DOHH2 (cell line): ENCODE measurements around the gene PSPH.
"Not testable (repeated sequence)": the region's sequence is repeated elsewhere in the genome, so short reads cannot be mapped to it uniquely, and the experiment has no call there.

Source experiments
- H3F3A ChIP-seq: fragments of 200-600 bp; sonication (generic), shearing (Covaris generic); 2 replicates; pipeline ENCODE4 v1.6.0; 2016; ENCODE audit warnings: antibody characterized with exemption, mild to moderate bottlenecking; ENCODE audit not compliant: control insufficient read depth, insufficient read depth
- H3K27ac ChIP-seq: fragments of 200-600 bp; sonication (generic); 2 replicates; pipeline ENCODE4 v1.5.1; 2014; ENCODE audit warnings: low read depth, mild to moderate bottlenecking, low read length, moderate library complexity
- H3K27me3 ChIP-seq: fragments of 200-600 bp; sonication (generic); 2 replicates; pipeline ENCODE4 v1.6.1; 2014; ENCODE audit warnings: mild to moderate bottlenecking, low read length, mixed read lengths; ENCODE audit not compliant: control insufficient read depth
- H3K36me3 ChIP-seq: fragments of 200-600 bp; sonication (generic); 2 replicates; pipeline ENCODE4 v1.6.1; 2014; ENCODE audit warnings: mild to moderate bottlenecking, low read length, moderate library complexity, mixed read lengths; ENCODE audit not compliant: control insufficient read depth
- H3K4me1 ChIP-seq: fragments of 200-600 bp; sonication (generic); 2 replicates; pipeline ENCODE4 v1.6.1; 2014; ENCODE audit warnings: mild to moderate bottlenecking, low read length, mixed read lengths; ENCODE audit not compliant: control insufficient read depth
- H3K4me2 ChIP-seq: fragments of 200-600 bp; sonication (generic); 2 replicates; pipeline ENCODE4 v1.6.0; 2014; ENCODE audit warnings: mild to moderate bottlenecking, low read length, moderate library complexity
- H3K4me3 ChIP-seq: fragments of 200-600 bp; sonication (generic); 2 replicates; pipeline ENCODE4 v1.5.1; 2014; ENCODE audit warnings: mild to moderate bottlenecking, low read length, mixed read lengths
- H3K79me2 ChIP-seq: fragments of 200-600 bp; sonication (generic); 2 replicates; pipeline ENCODE4 v1.6.1; 2014; ENCODE audit warnings: mild to moderate bottlenecking, low read length, mixed read lengths; ENCODE audit not compliant: control insufficient read depth
- H3K9me2 ChIP-seq: fragments of 200-600 bp; sonication (generic); replicated peaks from 2 replicates; pipeline ENCODE4 v1.6.1; 2014; ENCODE audit warnings: mild to moderate bottlenecking, low read length, mixed read lengths; ENCODE audit not compliant: control insufficient read depth
- H3K9me3 ChIP-seq: fragments of 200-600 bp; sonication (generic); 2 replicates; pipeline ENCODE4 v1.6.1; 2014; ENCODE audit warnings: antibody characterized with exemption, low read length, mixed read lengths; ENCODE audit not compliant: control insufficient read depth, insufficient read depth
- H4K20me1 ChIP-seq: fragments of 200-600 bp; sonication (generic); 2 replicates; pipeline ENCODE4 v1.6.0; 2014; ENCODE audit warnings: low read depth, mild to moderate bottlenecking, antibody characterized with exemption, low read length, moderate library complexity; ENCODE audit not compliant: control insufficient read depth, insufficient read depth
- EZH2phosphoT487 ChIP-seq: fragments of 200-600 bp; sonication (generic); IDR thresholded peaks from 2 replicates; pipeline ENCODE4 v1.6.1; 2017; ENCODE audit warnings: borderline replicate concordance, mild to moderate bottlenecking, antibody characterized with exemption, low read length, moderate library complexity, mixed read lengths
- TF ChIP-seq, protein P1 (sequence below): fragments of 200-600 bp; sonication (generic); IDR thresholded peaks from one replicate; pipeline ENCODE4 v1.5.1; 2014; ENCODE audit warnings: antibody characterized with exemption, mild to moderate bottlenecking, low read depth, low read length; ENCODE audit not compliant: poor library complexity, severe bottlenecking

The PSPH gene

DNA sequence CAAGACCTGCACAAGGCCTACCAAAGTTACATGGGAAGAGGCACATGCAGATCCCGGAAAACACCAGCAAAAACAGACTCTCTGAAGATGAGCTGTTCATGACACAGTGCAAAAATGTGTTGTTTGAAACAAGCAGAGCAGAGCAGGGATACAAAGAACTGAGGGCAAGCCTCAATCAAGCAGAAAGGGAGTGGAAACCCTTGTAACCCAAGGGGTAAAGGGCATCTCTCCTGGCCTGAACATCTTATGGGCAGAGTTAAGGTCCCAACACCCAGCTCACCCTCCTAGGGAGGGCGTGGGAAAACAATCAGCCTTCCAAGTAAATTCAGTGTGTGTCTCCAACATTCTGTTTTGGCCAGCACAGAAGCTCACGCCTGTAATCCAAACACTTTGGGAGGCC, 10.5 kb downstream of the PSPH start:
- Histone ChIP-seq H3K9me3 (no peaks in the 10 kb centered on the region), H3K4me2 (no peak overlapping the region), H3F3A (peaks cover 9% of the 10 kb centered on the region), H3K4me3 (no peak overlapping the region), H3K27me3 (no peaks in the 10 kb centered on the region), H4K20me1 (no peaks in the 10 kb centered on the region; the same call in 1 of the 2 replicates), H3K79me2 (peaks cover 67% of the 10 kb centered on the region), H3K27ac (no peak overlapping the region), H3K4me1 (no peaks in the 10 kb centered on the region), H3K36me3 (peaks cover 53% of the 10 kb centered on the region), H3K9me2 (no peaks in the 10 kb centered on the region)
- no peak for TF ChIP-seq EZH2phosphoT487
- TF ChIP-seq, protein P1, sequence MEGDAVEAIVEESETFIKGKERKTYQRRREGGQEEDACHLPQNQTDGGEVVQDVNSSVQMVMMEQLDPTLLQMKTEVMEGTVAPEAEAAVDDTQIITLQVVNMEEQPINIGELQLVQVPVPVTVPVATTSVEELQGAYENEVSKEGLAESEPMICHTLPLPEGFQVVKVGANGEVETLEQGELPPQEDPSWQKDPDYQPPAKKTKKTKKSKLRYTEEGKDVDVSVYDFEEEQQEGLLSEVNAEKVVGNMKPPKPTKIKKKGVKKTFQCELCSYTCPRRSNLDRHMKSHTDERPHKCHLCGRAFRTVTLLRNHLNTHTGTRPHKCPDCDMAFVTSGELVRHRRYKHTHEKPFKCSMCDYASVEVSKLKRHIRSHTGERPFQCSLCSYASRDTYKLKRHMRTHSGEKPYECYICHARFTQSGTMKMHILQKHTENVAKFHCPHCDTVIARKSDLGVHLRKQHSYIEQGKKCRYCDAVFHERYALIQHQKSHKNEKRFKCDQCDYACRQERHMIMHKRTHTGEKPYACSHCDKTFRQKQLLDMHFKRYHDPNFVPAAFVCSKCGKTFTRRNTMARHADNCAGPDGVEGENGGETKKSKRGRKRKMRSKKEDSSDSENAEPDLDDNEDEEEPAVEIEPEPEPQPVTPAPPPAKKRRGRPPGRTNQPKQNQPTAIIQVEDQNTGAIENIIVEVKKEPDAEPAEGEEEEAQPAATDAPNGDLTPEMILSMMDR = no peak

DNA sequence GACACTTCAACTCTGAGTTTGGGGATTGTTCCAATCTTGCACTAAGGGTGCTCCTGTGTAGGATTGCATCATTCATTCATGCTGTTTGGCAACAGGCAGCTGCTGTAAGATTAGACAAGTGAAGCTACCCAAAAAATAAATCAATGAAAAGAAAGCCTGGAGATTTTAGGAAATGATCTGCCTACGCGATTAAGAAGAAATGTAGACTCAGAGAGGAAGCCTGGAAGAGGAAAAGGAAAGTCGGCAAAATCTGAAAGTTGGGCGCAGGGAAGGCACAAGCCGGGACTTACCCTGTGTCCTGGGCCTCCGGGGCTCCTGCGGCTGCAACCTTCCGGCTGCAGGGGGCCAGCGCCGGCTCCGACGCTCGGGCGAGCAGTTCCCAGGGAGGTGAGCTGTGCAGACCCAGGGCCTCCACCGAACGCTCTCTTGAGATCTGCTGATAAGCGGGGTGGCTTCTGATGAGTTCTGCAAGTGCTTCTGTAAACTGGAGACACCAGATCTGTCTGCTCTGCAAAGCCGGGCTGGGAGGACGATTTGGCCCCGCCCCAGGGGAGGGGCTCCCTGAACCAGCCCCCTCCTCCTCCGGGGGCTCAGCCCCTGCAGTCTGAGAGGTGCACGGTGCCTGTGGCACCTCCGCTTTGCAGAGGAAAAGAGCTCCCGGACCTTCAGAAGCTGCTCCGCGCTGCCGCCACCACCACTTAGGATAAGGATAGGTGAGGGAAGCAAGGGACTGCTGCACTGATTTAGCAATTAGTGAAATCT, 17.4 kb downstream of the PSPH start:
- Histone ChIP-seq H4K20me1 (no peaks in the 10 kb centered on the region; the same call in 1 of the 2 replicates), H3K9me2 (no peaks in the 10 kb centered on the region), H3F3A (peaks cover 4% of the 10 kb centered on the region), H3K9me3 (no peaks in the 10 kb centered on the region), H3K27ac (peak overlapping the region; percentile 24; the same call in 1 of the 2 replicates), H3K36me3 (peaks cover 45% of the 10 kb centered on the region), H3K4me3 (peak overlapping the region; percentile 67), H3K4me1 (peaks cover 17% of the 10 kb centered on the region), H3K79me2 (peaks cover 26% of the 10 kb centered on the region), H3K4me2 (peak overlapping the region; percentile 72), H3K27me3 (no peaks in the 10 kb centered on the region)
- TF ChIP-seq, protein P1 = peak; percentile 13
- no peak for TF ChIP-seq EZH2phosphoT487

- not testable (repeated sequence) for H3K4me2 ChIP-seq, H3F3A ChIP-seq, H4K20me1 ChIP-seq, H3K27me3 ChIP-seq, H3K4me3 ChIP-seq, H3K9me2 ChIP-seq, H3K9me3 ChIP-seq, H3K27ac ChIP-seq
- Histone ChIP-seq H3K79me2 (peaks cover 23% of the 10 kb centered on the region), H3K4me1 (peaks cover 17% of the 10 kb centered on the region), H3K36me3 (peaks cover 52% of the 10 kb centered on the region)
Observed at GRCh38 chr7:56032578-56032977, 18.7 kb downstream of the PSPH start.

DNA sequence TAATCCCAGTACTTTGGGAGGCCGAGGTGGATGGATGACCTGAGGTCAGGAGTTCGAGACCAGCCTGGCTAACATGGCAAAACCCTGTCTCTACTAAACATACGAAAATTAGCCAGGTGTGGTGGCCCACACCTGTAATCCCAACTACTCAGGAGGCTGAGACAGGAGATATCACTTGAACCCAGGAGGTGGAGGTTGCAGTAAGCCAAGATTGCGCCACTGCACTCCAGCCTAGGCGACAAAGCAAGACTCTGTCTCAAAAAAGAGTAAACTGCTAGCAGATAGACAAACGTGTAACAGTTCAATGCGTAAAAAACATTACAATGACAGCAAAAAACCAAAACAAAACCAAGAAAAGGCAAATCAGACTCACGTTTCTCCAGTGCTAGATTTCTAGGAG, 19.7 kb downstream of the PSPH start:
- H3K27ac ChIP-seq, H3K4me3 ChIP-seq, H3K9me2 ChIP-seq, H3F3A ChIP-seq, H3K27me3 ChIP-seq, H4K20me1 ChIP-seq, H3K9me3 ChIP-seq, H3K4me2 ChIP-seq: not testable (repeated sequence)
- Histone ChIP-seq H3K79me2 (peaks cover 15% of the 10 kb centered on the region), H3K36me3 (peaks cover 62% of the 10 kb centered on the region), H3K4me1 (peaks cover 17% of the 10 kb centered on the region)
